Measurements from ENCODE around the gene EPHX1.

GRCh38 chr1:225859151-225859550, 49.2 kb downstream of the EPHX1 start:
- TF ChIP-seq, protein P1, sequence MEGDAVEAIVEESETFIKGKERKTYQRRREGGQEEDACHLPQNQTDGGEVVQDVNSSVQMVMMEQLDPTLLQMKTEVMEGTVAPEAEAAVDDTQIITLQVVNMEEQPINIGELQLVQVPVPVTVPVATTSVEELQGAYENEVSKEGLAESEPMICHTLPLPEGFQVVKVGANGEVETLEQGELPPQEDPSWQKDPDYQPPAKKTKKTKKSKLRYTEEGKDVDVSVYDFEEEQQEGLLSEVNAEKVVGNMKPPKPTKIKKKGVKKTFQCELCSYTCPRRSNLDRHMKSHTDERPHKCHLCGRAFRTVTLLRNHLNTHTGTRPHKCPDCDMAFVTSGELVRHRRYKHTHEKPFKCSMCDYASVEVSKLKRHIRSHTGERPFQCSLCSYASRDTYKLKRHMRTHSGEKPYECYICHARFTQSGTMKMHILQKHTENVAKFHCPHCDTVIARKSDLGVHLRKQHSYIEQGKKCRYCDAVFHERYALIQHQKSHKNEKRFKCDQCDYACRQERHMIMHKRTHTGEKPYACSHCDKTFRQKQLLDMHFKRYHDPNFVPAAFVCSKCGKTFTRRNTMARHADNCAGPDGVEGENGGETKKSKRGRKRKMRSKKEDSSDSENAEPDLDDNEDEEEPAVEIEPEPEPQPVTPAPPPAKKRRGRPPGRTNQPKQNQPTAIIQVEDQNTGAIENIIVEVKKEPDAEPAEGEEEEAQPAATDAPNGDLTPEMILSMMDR (IDR thresholded peaks at IDR 0.05): no peak
- no peak for TF ChIP-seq ZFX (IDR thresholded peaks at IDR 0.05; ENCODE audit: borderline replicate concordance)
